ENCODE results near the gene RIMS4. TPM values are rescaled to one million over a fixed set of nuclear protein-coding genes. Genes with fewer than 3 reads are reported as not detected.

Gene RIMS4
- total RNA-seq, 2 experiments from 2014 or later: not detected

GRCh38 chr20:44780226-44780625, 30.1 kb downstream of the RIMS4 start:
- intact Hi-C loops (cut with DNase I, micrococcal nuclease): no loop called here
- Histone ChIP-seq H3K27me3 (ENCODE audit: control insufficient read depth in 1 of 2, insufficient read depth in 2 of 2, low read length in 2 of 2) (peaks cover 0 to 6% of the 10 kb centered on the region in 2 experiments), H3K27ac (ENCODE audit: low read depth in 1 of 2, low read length in 2 of 2) (no peak overlapping the region), H3K9me3 (ENCODE audit: control insufficient read depth in 1 of 2, insufficient read depth in 1 of 2, low read length in 2 of 2) (no peaks in the 10 kb centered on the region), H3K4me1 (ENCODE audit: insufficient read depth, low read length) (no peaks in the 10 kb centered on the region), H3K36me3 (ENCODE audit: insufficient read depth, low read length) (no peaks in the 10 kb centered on the region), H3K4me3 (ENCODE audit: low read length) (no peak overlapping the region)
- ChIA-PET POLR2A (no interaction called here), CTCF (no interaction called here)
- H3K36me3 Mint-ChIP-seq (ENCODE audit: low read depth): no peaks in the 10 kb centered on the region
- no peaks in the 10 kb centered on the region for H3K9me3 Mint-ChIP-seq
- DNase-seq (peak in 13 of 14 experiments; percentile 6 to 53 (median 18)), ATAC-seq (ENCODE audit: poor library complexity) (no peak)
- no peak for TF ChIP-seq CTCF (IDR thresholded peaks at IDR 0.05)
- H3K27me3 Mint-ChIP-seq: peaks cover 30% of the 10 kb centered on the region
- H3K27ac Mint-ChIP-seq: no peak overlapping the region
- H3K4me1 Mint-ChIP-seq (ENCODE audit: low read depth): no peaks in the 10 kb centered on the region
- H3K4me3 Mint-ChIP-seq: no peak overlapping the region

- Histone ChIP-seq H3K27me3 (ENCODE audit: control insufficient read depth in 1 of 2, insufficient read depth in 2 of 2, low read length in 2 of 2) (peaks cover 0 to 5% of the 10 kb centered on the region in 2 experiments), H3K36me3 (ENCODE audit: insufficient read depth, low read length) (no peaks in the 10 kb centered on the region), H3K4me3 (ENCODE audit: low read length) (no peak overlapping the region), H3K4me1 (ENCODE audit: insufficient read depth, low read length) (no peaks in the 10 kb centered on the region), H3K9me3 (ENCODE audit: control insufficient read depth in 1 of 2, insufficient read depth in 1 of 2, low read length in 2 of 2) (no peaks in the 10 kb centered on the region), H3K27ac (ENCODE audit: low read depth in 1 of 2, low read length in 2 of 2) (no peak overlapping the region)
- TF ChIP-seq CTCF (IDR thresholded peaks at IDR 0.05): no peak
- no peak overlapping the region for H3K4me3 Mint-ChIP-seq
- POLR2A ChIA-PET: no interaction called here
- H3K27ac Mint-ChIP-seq: no peak overlapping the region
- CTCF ChIA-PET: no interaction called here
- no peaks in the 10 kb centered on the region for H3K9me3 Mint-ChIP-seq
- DNase-seq: no peak
- no peaks in the 10 kb centered on the region for H3K4me1 Mint-ChIP-seq (ENCODE audit: low read depth)
- ATAC-seq (ENCODE audit: poor library complexity): no peak
- no peaks in the 10 kb centered on the region for H3K36me3 Mint-ChIP-seq (ENCODE audit: low read depth)
- H3K27me3 Mint-ChIP-seq: peaks cover 22% of the 10 kb centered on the region
- intact Hi-C loops (cut with DNase I, micrococcal nuclease): no loop called here
These were observed 33.4 kb downstream of the RIMS4 start for GRCh38 chr20:44776980-44777379.

- no peak overlapping the region for H3K27ac ChIP-seq (ENCODE audit: low read depth in 1 of 2, low read length in 2 of 2)
- ATAC-seq (ENCODE audit: poor library complexity) (no peak), DNase-seq (no peak)
- ChIA-PET CTCF (no interaction called here), POLR2A (no interaction called here)
- H3K36me3 Mint-ChIP-seq (ENCODE audit: low read depth): no peaks in the 10 kb centered on the region
- H3K27me3 ChIP-seq (ENCODE audit: control insufficient read depth in 1 of 2, insufficient read depth in 2 of 2, low read length in 2 of 2): peaks cover 0 to 2% of the 10 kb centered on the region in 2 experiments
- peaks cover 17% of the 10 kb centered on the region for H3K27me3 Mint-ChIP-seq
- no peak overlapping the region for H3K27ac Mint-ChIP-seq
- intact Hi-C loops (cut with DNase I, micrococcal nuclease): no loop called here
- H3K9me3 ChIP-seq (ENCODE audit: control insufficient read depth in 1 of 2, insufficient read depth in 1 of 2, low read length in 2 of 2): no peaks in the 10 kb centered on the region
- H3K4me3 ChIP-seq (ENCODE audit: low read length): no peak overlapping the region
- H3K4me3 Mint-ChIP-seq: no peak overlapping the region
- no peaks in the 10 kb centered on the region for H3K4me1 ChIP-seq (ENCODE audit: insufficient read depth, low read length)
- H3K36me3 ChIP-seq (ENCODE audit: insufficient read depth, low read length): no peaks in the 10 kb centered on the region
- no peak for TF ChIP-seq CTCF (IDR thresholded peaks at IDR 0.05)
- no peaks in the 10 kb centered on the region for H3K4me1 Mint-ChIP-seq (ENCODE audit: low read depth)
- H3K9me3 Mint-ChIP-seq: no peaks in the 10 kb centered on the region
These were observed 37.1 kb downstream of the RIMS4 start for GRCh38 chr20:44773070-44773829.
